Testis (tissue), 3 donors: Measurements from ENCODE around the gene MYO7B. TPM values are rescaled to one million over a fixed set of nuclear protein-coding genes. Genes with fewer than 3 reads are reported as not detected.
A peak's percentile ranks its signal among the peaks of the same experiment; 100 is the strongest.

ENCODE experiments used
- DNase-seq: peaks from one replicate; pipeline ENCODE4 v3.0.0-alpha.2; 2019
- H3K27ac ChIP-seq, 2 donors: fragments of 200-600 bp; sonication (generic); one replicate each; pipeline ENCODE4 v1.5.1; 2019
- H3K27me3 ChIP-seq: fragments of 200-600 bp; sonication (generic); one replicate; pipeline ENCODE4 v1.5.1; 2019
- H3K36me3 ChIP-seq: fragments of 200-600 bp; sonication (generic); one replicate; pipeline ENCODE4 v1.5.1; 2017; ENCODE audit warnings: low read depth; ENCODE audit errors: missing control alignments
- H3K4me1 ChIP-seq: fragments of 200-600 bp; sonication (generic); one replicate; pipeline ENCODE4 v1.5.1; 2019
- H3K4me3 ChIP-seq, 2 donors: fragments of 200-600 bp; sonication (generic); one replicate each; pipeline ENCODE4 v1.5.1; 2017 to 2019
- H3K9me3 ChIP-seq: fragments of 200-600 bp; sonication (generic); one replicate; pipeline ENCODE4 v1.5.1; 2017
- CTCF ChIP-seq, 3 experiments: fragments of 450-650 bp in 2 of 3; fragments of 200-600 bp in 1 of 3; sonication (generic) in 1 of 3; IDR thresholded peaks; one replicate each; pipeline ENCODE4 v1.5.1; 2016 to 2019; ENCODE audit warnings: antibody characterized with exemption in 3 of 3, mild to moderate bottlenecking in 2 of 3, moderate library complexity in 1 of 3
- POLR2A ChIP-seq: fragments of 450-650 bp; IDR thresholded peaks from one replicate; pipeline ENCODE4 v1.6.1; 2017; ENCODE audit warnings: antibody characterized with exemption, mild to moderate bottlenecking, moderate library complexity
- WGBS, 2 donors: methylation state at CpG; one replicate each; pipeline ENCODE4 v1.1.5; 2018; 5-methylcytosine and 5-hydroxymethylcytosine counted together
- intact Hi-C: fragments of 100-400 bp; cut with DNase I; formaldehyde crosslinking; loops from one replicate; pipeline ENCODE4 v1.15.1; 2023; ENCODE audit warnings: low total_unique reads
- polyA plus RNA-seq: library from polyadenylated mRNA; stranded (reverse); fragments of 350-450 nt; fragmentation: Illumina TruSeq; extraction: RNeasy Lipid Tissue Mini Kit (QIAGEN cat#74804); gene quantifications from one replicate; pipeline ENCODE4 v1.2.3, GENCODE V29; 2014; ENCODE audit warnings: low read depth, low replicate concordance; ENCODE audit not compliant: insufficient read depth
- total RNA-seq, 2 donors: library from RNA; depleted of rRNA; stranded (reverse); fragments of >200 nt; gene quantifications; one replicate each; pipeline ENCODE4 v1.2.3, GENCODE V29; 2016

The MYO7B gene
- total and polyA plus RNA-seq, 3 donors from 2014 or later = 3.6 to 5.6 (median 4.2) TPM

GRCh38 chr2:127656569-127657231, 121.2 kb downstream of the MYO7B start:
- intact Hi-C loops = no loop called here
- Histone ChIP-seq H3K27ac (no peak overlapping the region), H3K36me3 (no peaks in the 10 kb centered on the region), H3K9me3 (no peaks in the 10 kb centered on the region), H3K4me3 (no peak overlapping the region), H3K4me1 (peaks cover 30% of the 10 kb centered on the region), H3K27me3 (no peaks in the 10 kb centered on the region)
- TF ChIP-seq CTCF (IDR thresholded peaks at IDR 0.05) (no peak), POLR2A (no peak)
- no peak for DNase-seq
- 90 to 92% methylated on average over 14 to 15 of the region's 15 CpGs for WGBS, 2 donors

GRCh38 chr2:127657232-127657595, 121.7 kb downstream of the MYO7B start:
- Histone ChIP-seq H3K27ac (no peak overlapping the region), H3K4me1 (peaks cover 33% of the 10 kb centered on the region), H3K36me3 (no peaks in the 10 kb centered on the region), H3K27me3 (no peaks in the 10 kb centered on the region), H3K4me3 (no peak overlapping the region), H3K9me3 (no peaks in the 10 kb centered on the region)
- intact Hi-C loops = no loop called here
- DNase-seq = no peak
- WGBS, 2 donors = 91 to 97% methylated on average over 6 to 17 of the region's 17 CpGs
- TF ChIP-seq POLR2A = no peak
- TF ChIP-seq CTCF (IDR thresholded peaks at IDR 0.05) = no peak

- Histone ChIP-seq H3K27ac (peak overlapping the region; percentile 44 to 71), H3K9me3 (no peaks in the 10 kb centered on the region), H3K4me3 (no peak overlapping the region), H3K36me3 (no peaks in the 10 kb centered on the region), H3K4me1 (peaks cover 28% of the 10 kb centered on the region), H3K27me3 (no peaks in the 10 kb centered on the region)
- WGBS, 2 donors = 84 to 93% methylated on average over 6 of the region's 6 CpGs
- TF ChIP-seq POLR2A = no peak
- TF ChIP-seq CTCF (IDR thresholded peaks at IDR 0.05) = no peak
- no peak for DNase-seq
- intact Hi-C loops = no loop called here
These were observed 122.7 kb downstream of the MYO7B start for GRCh38 chr2:127658146-127658545.

GRCh38 chr2:127658641-127659407, 123.3 kb downstream of the MYO7B start:
- peaks cover 28% of the 10 kb centered on the region for H3K4me1 ChIP-seq

More at GRCh38 chr2:127658641-127659407, 123.3 kb downstream of the MYO7B start:
- Histone ChIP-seq H3K36me3 (no peaks in the 10 kb centered on the region), H3K9me3 (no peaks in the 10 kb centered on the region), H3K27ac (peak overlapping the region; percentile 44 to 71), H3K4me3 (no peak overlapping the region), H3K27me3 (no peaks in the 10 kb centered on the region)
- TF ChIP-seq POLR2A (no peak), CTCF (IDR thresholded peaks at IDR 0.05) (no peak)
- intact Hi-C loops = no loop called here
- 79 to 91% methylated on average over 15 to 20 of the region's 20 CpGs for WGBS, 2 donors
- no peak for DNase-seq
